PC-9 (cell line): ENCODE measurements around the gene LEP. TPM values are rescaled to one million over a fixed set of nuclear protein-coding genes. Genes with fewer than 3 reads are reported as not detected.

Experiments
- BruUV-seq: library from RNA; stranded (reverse); fragments of 400-500 nt; replicated peaks from 2 replicates; lab custom pipeline; 2021; lab: Mats Ljungman, UMichigan
- CTCF ChIA-PET: fragments of 300-600 bp; sonication (Branson Sonifier 250); formaldehyde crosslinking; loops from one replicate; lab custom pipeline; 2022; ENCODE audit warnings: antibody characterized with exemption; lab: Charles Lee
- POLR2A ChIA-PET: fragments of 300-600 bp; sonication (Branson Sonifier 250); formaldehyde crosslinking; loops from one replicate; lab custom pipeline; 2022; ENCODE audit warnings: antibody characterized with exemption; ENCODE audit not compliant: unreplicated experiment; lab: Charles Lee
- DNase-seq, 2 experiments: peaks; one replicate each; pipeline versions ENCODE4 v3.0.0 to v3.0.0-alpha.2; 2015 to 2022; ENCODE audit warnings: mixed read lengths in 1 of 2
- H2AFZ ChIP-seq: fragments of 200-600 bp; sonication (generic); 2 replicates; pipeline ENCODE4 v1.8.1; 2017; ENCODE audit warnings: antibody characterized with exemption
- H3F3A ChIP-seq: fragments of 200-600 bp; sonication (generic); 2 replicates; pipeline ENCODE4 v1.8.1; 2017; ENCODE audit warnings: antibody characterized with exemption, mild to moderate bottlenecking, low read depth; ENCODE audit not compliant: insufficient read depth
- H3K27ac ChIP-seq: fragments of 200-600 bp; sonication (generic); 2 replicates; pipeline ENCODE4 v1.6.1; 2016; ENCODE audit warnings: mixed run types
- H3K27me3 ChIP-seq: fragments of 200-600 bp; sonication (generic); 2 replicates; pipeline ENCODE4 v1.6.1; 2016; ENCODE audit warnings: low read depth, mixed run types; ENCODE audit not compliant: insufficient read depth
- H3K36me3 ChIP-seq: fragments of 200-600 bp; sonication (generic); 2 replicates; pipeline ENCODE4 v1.6.1; 2016; ENCODE audit warnings: low read depth, mixed run types
- H3K4me1 ChIP-seq: fragments of 200-600 bp; sonication (generic); replicated peaks from 2 replicates; pipeline ENCODE4 v1.6.1; 2016; ENCODE audit warnings: mixed run types; ENCODE audit not compliant: insufficient read depth
- H3K4me2 ChIP-seq: fragments of 200-600 bp; sonication (generic); 2 replicates; pipeline ENCODE4 v1.6.1; 2017; ENCODE audit warnings: mixed run types
- H3K4me3 ChIP-seq: fragments of 200-600 bp; sonication (generic); 2 replicates; pipeline ENCODE4 v1.6.1; 2016; ENCODE audit warnings: mixed run types
- H3K79me2 ChIP-seq: fragments of 200-600 bp; sonication (generic); 2 replicates; pipeline ENCODE4 v1.6.1; 2017; ENCODE audit warnings: low read depth, mixed run types
- H3K9me2 ChIP-seq: fragments of 200-600 bp; sonication (generic); 2 replicates; pipeline ENCODE4 v1.8.1; 2017; ENCODE audit warnings: mild to moderate bottlenecking; ENCODE audit not compliant: insufficient read depth
- H3K9me3 ChIP-seq: fragments of 200-600 bp; sonication (generic); 2 replicates; pipeline ENCODE4 v1.8.1; 2016; ENCODE audit warnings: low read depth; ENCODE audit not compliant: insufficient read depth
- H4K20me1 ChIP-seq: fragments of 200-600 bp; sonication (generic); 2 replicates; pipeline ENCODE4 v1.8.1; 2017; ENCODE audit not compliant: insufficient read depth
- CTCF ChIP-seq: fragments of 200-600 bp; sonication (generic); conservative IDR thresholded peaks from 2 replicates; pipeline ENCODE4 v1.6.1; 2017; ENCODE audit warnings: mixed run types, antibody characterized with exemption, mild to moderate bottlenecking, moderate library complexity
- EZH2 ChIP-seq: fragments of 200-600 bp; sonication (generic); IDR thresholded peaks from 2 replicates; pipeline ENCODE4 v1.8.0; 2017; ENCODE audit warnings: antibody characterized with exemption, low read depth
- intact Hi-C: fragments of 100-400 bp; cut with micrococcal nuclease; formaldehyde crosslinking; loops from one replicate; pipeline ENCODE4 v1.10.0; 2022; ENCODE audit not compliant: unreplicated experiment
- microRNA-seq: library from miRNA; unstranded; fragments of <30 nt; microRNA quantifications from one replicate; pipeline ENCODE4 v1.2.0, GENCODE V29; 2021; ENCODE audit warnings: borderline number of aligned reads, borderline replicate concordance
- total RNA-seq: library from RNA; stranded (reverse); gene quantifications from 2 replicates; pipeline ENCODE4 v1.2.3, GENCODE V29; 2021

The LEP gene
- total RNA-seq, 1 experiment from 2014 or later, result not detected

GRCh38 chr7:128304212-128304611, 63.1 kb downstream of the LEP start:
- CTCF ChIA-PET, result interaction anchor here (0.7 kb wide), 1 partner anchor 856 kb away, joined by 4 read pairs; no protein-coding TSS in a partner anchor
- DNase-seq, result no peak
- H3K9me2 ChIP-seq, result no peaks in the 10 kb centered on the region

GRCh38 chr7:128307061-128307460, 66.0 kb downstream of the LEP start:
- ChIA-PET CTCF (no interaction called here), POLR2A (no interaction called here)

More at GRCh38 chr7:128304212-128304611, 63.1 kb downstream of the LEP start:
- intact Hi-C loops, result no loop called here
- H3F3A ChIP-seq, result no peaks in the 10 kb centered on the region
- no peaks in the 10 kb centered on the region for H3K9me3 ChIP-seq
- no peak for TF ChIP-seq EZH2
- TF ChIP-seq CTCF, result no peak
- H3K4me2 ChIP-seq, result no peak overlapping the region
- H3K36me3 ChIP-seq, result peaks cover 16% of the 10 kb centered on the region; the same call in 1 of the 2 replicates
- no TSS peak for BruUV-seq
- no peak overlapping the region for H3K27ac ChIP-seq
- no peak overlapping the region for H2AFZ ChIP-seq
- no peaks in the 10 kb centered on the region for H3K4me1 ChIP-seq
- no peaks in the 10 kb centered on the region for H4K20me1 ChIP-seq
- POLR2A ChIA-PET, result no interaction called here
- no peaks in the 10 kb centered on the region for H3K27me3 ChIP-seq
- H3K4me3 ChIP-seq, result no peak overlapping the region
- no peaks in the 10 kb centered on the region for H3K79me2 ChIP-seq

More at GRCh38 chr7:128307061-128307460, 66.0 kb downstream of the LEP start:
- peaks cover 24% of the 10 kb centered on the region for H3K36me3 ChIP-seq
- no peaks in the 10 kb centered on the region for H3K27me3 ChIP-seq
- H4K20me1 ChIP-seq, result no peaks in the 10 kb centered on the region
- no peaks in the 10 kb centered on the region for H3K9me2 ChIP-seq
- H3K27ac ChIP-seq, result no peak overlapping the region
- TF ChIP-seq CTCF, result no peak
- TF ChIP-seq EZH2, result no peak
- intact Hi-C loops, result no loop called here
- H3K79me2 ChIP-seq, result no peaks in the 10 kb centered on the region
- no peak overlapping the region for H3K4me3 ChIP-seq
- H3F3A ChIP-seq, result no peaks in the 10 kb centered on the region; the same call in 1 of the 2 replicates
- no TSS peak for BruUV-seq
- no peak overlapping the region for H2AFZ ChIP-seq
- no peaks in the 10 kb centered on the region for H3K9me3 ChIP-seq
- H3K4me1 ChIP-seq, result no peaks in the 10 kb centered on the region
- no peak for DNase-seq
- no peak overlapping the region for H3K4me2 ChIP-seq

Small RNAs within 50 kb of the gene (microRNA-seq; reads per million reads assigned to microRNA genes)
- gene MIR129-1, result 18.9 reads per million, percentile 30 among the genes with 10 or more reads in this experiment

Other genes starting within 250 kb of the LEP start
- 0.10 and 0.39 TPM in 2 replicates for gene LRRC4, start 209.8 kb upstream of the LEP start, total RNA-seq
- 59.6 and 61.1 TPM in 2 replicates for gene RBM28, start 102.6 kb downstream of the LEP start, total RNA-seq
- 0.26 and 0.70 TPM in 2 replicates for gene PRRT4, start 120.4 kb downstream of the LEP start, total RNA-seq
- gene IMPDH1, start 168.7 kb downstream of the LEP start, total RNA-seq, result 119 and 123 TPM in 2 replicates
- 22.8 and 30.3 TPM in 2 replicates for gene HILPDA, start 214.6 kb downstream of the LEP start, total RNA-seq
- gene METTL2B, start 235.5 kb downstream of the LEP start, total RNA-seq, result 39.2 and 41.9 TPM in 2 replicates